Measurements from ENCODE around the gene CEBPA.
"Not testable (repeated sequence)": the region's sequence is repeated elsewhere in the genome, so short reads cannot be mapped to it uniquely, and the experiment has no call there.

CEBPA gene

GRCh38 chr19:33317517-33317916, 15.2 kb upstream of the CEBPA start:
- TF ChIP-seq, protein P1, sequence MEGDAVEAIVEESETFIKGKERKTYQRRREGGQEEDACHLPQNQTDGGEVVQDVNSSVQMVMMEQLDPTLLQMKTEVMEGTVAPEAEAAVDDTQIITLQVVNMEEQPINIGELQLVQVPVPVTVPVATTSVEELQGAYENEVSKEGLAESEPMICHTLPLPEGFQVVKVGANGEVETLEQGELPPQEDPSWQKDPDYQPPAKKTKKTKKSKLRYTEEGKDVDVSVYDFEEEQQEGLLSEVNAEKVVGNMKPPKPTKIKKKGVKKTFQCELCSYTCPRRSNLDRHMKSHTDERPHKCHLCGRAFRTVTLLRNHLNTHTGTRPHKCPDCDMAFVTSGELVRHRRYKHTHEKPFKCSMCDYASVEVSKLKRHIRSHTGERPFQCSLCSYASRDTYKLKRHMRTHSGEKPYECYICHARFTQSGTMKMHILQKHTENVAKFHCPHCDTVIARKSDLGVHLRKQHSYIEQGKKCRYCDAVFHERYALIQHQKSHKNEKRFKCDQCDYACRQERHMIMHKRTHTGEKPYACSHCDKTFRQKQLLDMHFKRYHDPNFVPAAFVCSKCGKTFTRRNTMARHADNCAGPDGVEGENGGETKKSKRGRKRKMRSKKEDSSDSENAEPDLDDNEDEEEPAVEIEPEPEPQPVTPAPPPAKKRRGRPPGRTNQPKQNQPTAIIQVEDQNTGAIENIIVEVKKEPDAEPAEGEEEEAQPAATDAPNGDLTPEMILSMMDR (IDR thresholded peaks at IDR 0.05; ENCODE audit: extremely low read depth, insufficient read depth, missing control alignments) = no peak
- no peak for DNase-seq (ENCODE audit: low spot score)
- in situ Hi-C loops (cut with MboI; ENCODE audit: low pct_unique_long_range_greater_than_20kb, low sequenced_read_pairs, unreplicated experiment) = no loop called here

DNA sequence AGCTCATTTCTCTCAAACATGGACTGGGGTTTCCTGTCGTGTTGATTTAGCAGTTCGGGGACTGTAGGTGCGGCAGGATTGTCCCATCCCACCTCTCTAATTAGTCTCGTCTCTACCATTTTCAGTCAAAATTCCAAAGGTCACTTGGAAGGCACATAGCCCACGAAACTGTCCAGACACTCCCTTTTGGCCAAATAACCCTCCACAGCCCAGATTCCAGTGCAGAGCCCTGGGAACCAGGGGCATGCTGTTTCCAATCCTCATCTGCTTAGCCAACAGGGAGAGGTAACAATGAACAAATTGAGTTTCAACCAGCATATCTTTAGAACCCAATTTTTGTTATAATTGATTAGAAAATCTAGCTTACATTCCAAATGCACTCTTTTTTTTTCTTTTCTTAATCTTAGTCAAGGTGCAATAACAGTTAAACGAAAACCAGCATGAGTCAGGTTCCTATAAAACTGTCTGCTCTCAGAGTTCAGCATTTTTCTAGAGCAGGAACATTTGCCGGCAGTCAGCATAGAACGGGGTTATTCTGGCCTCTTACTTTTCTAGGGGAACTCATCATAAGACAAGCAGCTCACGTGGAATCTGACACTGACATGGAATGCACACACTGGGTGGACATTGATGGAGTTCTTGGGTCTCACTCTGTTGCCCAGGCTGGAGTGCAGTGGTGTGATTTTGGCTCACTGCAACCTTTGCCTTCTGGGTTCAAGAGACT, 14.4 kb upstream of the CEBPA start:
- TF ChIP-seq, protein P1 (IDR thresholded peaks at IDR 0.05; ENCODE audit: extremely low read depth, insufficient read depth, missing control alignments) = no peak
- DNase-seq (ENCODE audit: low spot score) = no peak
- in situ Hi-C loops (cut with MboI; ENCODE audit: low pct_unique_long_range_greater_than_20kb, low sequenced_read_pairs, unreplicated experiment) = no loop called here

GRCh38 chr19:33312808-33313207, 10.5 kb upstream of the CEBPA start:
- in situ Hi-C loops (cut with MboI; ENCODE audit: low pct_unique_long_range_greater_than_20kb, low sequenced_read_pairs, unreplicated experiment); DNase-seq (ENCODE audit: low spot score): not testable (repeated sequence)

DNA sequence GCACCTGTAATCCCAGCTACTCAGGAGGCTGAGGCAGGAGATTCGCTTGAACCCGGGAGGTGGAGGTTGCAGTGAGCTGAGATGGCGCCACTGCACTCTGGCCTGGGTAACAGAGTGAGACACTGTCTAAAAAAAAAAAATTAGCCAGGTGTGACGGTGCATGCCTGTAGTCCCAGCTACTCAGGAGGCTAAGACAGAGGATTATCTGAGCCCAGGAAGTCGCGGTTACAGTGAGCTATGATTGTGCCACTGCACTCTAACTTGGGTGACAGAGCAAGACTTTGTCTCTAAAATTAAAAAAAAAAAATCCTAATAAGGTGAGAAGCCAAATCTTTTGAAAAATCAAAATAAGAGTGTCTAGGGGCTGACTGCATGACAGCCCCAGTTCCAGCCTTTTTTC, 9.7 kb upstream of the CEBPA start:
- no peak for DNase-seq (ENCODE audit: low spot score)
- in situ Hi-C loops (cut with MboI; ENCODE audit: low pct_unique_long_range_greater_than_20kb, low sequenced_read_pairs, unreplicated experiment) = no loop called here
- TF ChIP-seq, protein P1 (IDR thresholded peaks at IDR 0.05; ENCODE audit: extremely low read depth, insufficient read depth, missing control alignments) = no peak

GRCh38 chr19:33311326-33311682, 9.0 kb upstream of the CEBPA start:
- TF ChIP-seq, protein P1 (IDR thresholded peaks at IDR 0.05; ENCODE audit: extremely low read depth, insufficient read depth, missing control alignments) = peak; percentile 24
- in situ Hi-C loops (cut with MboI; ENCODE audit: low pct_unique_long_range_greater_than_20kb, low sequenced_read_pairs, unreplicated experiment) = no loop called here
- DNase-seq (ENCODE audit: low spot score) = peak; percentile 13

- in situ Hi-C loops (cut with MboI; ENCODE audit: low pct_unique_long_range_greater_than_20kb, low sequenced_read_pairs, unreplicated experiment) = no loop called here
- no peak for DNase-seq (ENCODE audit: low spot score)
- TF ChIP-seq, protein P1 (IDR thresholded peaks at IDR 0.05; ENCODE audit: extremely low read depth, insufficient read depth, missing control alignments) = no peak
Observed at GRCh38 chr19:33310606-33311325, 8.4 kb upstream of the CEBPA start.

- DNase-seq (ENCODE audit: low spot score) = no peak
- in situ Hi-C loops (cut with MboI; ENCODE audit: low pct_unique_long_range_greater_than_20kb, low sequenced_read_pairs, unreplicated experiment) = no loop called here
- TF ChIP-seq, protein P1 (IDR thresholded peaks at IDR 0.05; ENCODE audit: extremely low read depth, insufficient read depth, missing control alignments) = no peak
Observed at GRCh38 chr19:33309826-33310225, 7.5 kb upstream of the CEBPA start.
